Skeletal muscle satellite cell (primary cell): ENCODE results near the gene CCDC71L.

Experiments used
- H3K27me3 ChIP-seq: 2 replicates; pipeline ENCODE4 v1.7.0; 2013; ENCODE audit warnings: low read length; ENCODE audit not compliant: control insufficient read depth, insufficient read depth
- H3K36me3 ChIP-seq: 2 replicates; pipeline ENCODE4 v1.7.0; 2013; ENCODE audit warnings: mild to moderate bottlenecking, control low read depth, low read length; ENCODE audit not compliant: insufficient read depth
- H3K4me1 ChIP-seq: 2 replicates; pipeline ENCODE4 v1.7.0; 2013; ENCODE audit warnings: low read length; ENCODE audit not compliant: control insufficient read depth, insufficient read depth
- H3K4me2 ChIP-seq: 2 replicates; pipeline ENCODE4 v1.7.0; 2013; ENCODE audit warnings: mild to moderate bottlenecking, low read length
- H3K4me3 ChIP-seq: 2 replicates; pipeline ENCODE4 v1.7.0; 2013; ENCODE audit warnings: low read length
- H3K9ac ChIP-seq: 2 replicates; pipeline ENCODE4 v1.7.0; 2013; ENCODE audit warnings: mild to moderate bottlenecking, low read depth, low read length, moderate library complexity
- H3K9me3 ChIP-seq: replicated peaks from 2 replicates; pipeline ENCODE4 v1.7.0; 2013; ENCODE audit warnings: mild to moderate bottlenecking, control low read depth, low read length

CCDC71L gene

DNA sequence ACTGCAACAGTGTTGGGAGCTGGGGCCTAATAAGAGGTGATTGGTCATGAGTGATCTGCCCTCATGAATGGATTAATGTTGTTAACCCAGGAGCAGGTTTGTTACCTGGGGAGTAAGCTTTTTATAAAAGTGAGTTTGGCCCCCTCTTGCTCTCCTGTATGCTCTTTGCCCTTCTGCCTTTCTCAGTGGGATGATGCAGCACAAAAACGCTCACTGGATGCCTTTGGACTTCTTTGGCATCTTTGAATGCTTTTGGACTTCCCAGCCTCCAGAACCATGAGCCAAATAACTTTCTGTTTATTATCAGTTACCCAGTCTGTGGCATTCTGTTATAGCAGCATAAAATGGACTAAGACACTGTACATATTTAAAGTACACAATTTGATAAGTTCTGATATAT, 48.5 kb downstream of the CCDC71L start:
- H3K4me2 ChIP-seq, result no peak overlapping the region
- no peaks in the 10 kb centered on the region for H3K9me3 ChIP-seq
- no peak overlapping the region for H3K9ac ChIP-seq
- H3K27me3 ChIP-seq, result no peaks in the 10 kb centered on the region
- no peaks in the 10 kb centered on the region for H3K36me3 ChIP-seq
- peaks cover 73% of the 10 kb centered on the region for H3K4me1 ChIP-seq
- no peak overlapping the region for H3K4me3 ChIP-seq

DNA sequence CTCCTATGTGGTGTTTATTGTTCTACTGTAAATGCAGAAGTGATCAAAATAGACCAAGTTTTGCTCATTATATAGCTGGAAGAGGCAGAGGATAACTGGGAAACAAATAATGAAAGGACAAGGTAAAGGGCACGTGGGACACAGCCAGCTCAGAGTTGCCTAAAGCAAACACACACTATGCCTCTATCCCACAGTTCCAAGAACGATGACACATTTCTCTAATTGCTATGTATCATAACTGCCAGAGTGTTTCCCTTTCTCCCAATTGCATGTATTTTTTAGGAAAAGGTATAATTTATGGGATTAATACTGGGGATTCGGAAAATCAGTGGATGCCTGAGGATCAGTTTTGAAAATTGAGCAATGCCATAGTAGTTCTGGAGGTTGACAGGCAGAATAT, 49.0 kb downstream of the CCDC71L start:
- Histone ChIP-seq H3K9me3 (no peaks in the 10 kb centered on the region), H3K4me1 (peaks cover 72% of the 10 kb centered on the region), H3K9ac (no peak overlapping the region), H3K36me3 (no peaks in the 10 kb centered on the region), H3K27me3 (no peaks in the 10 kb centered on the region), H3K4me2 (no peak overlapping the region), H3K4me3 (no peak overlapping the region)

DNA sequence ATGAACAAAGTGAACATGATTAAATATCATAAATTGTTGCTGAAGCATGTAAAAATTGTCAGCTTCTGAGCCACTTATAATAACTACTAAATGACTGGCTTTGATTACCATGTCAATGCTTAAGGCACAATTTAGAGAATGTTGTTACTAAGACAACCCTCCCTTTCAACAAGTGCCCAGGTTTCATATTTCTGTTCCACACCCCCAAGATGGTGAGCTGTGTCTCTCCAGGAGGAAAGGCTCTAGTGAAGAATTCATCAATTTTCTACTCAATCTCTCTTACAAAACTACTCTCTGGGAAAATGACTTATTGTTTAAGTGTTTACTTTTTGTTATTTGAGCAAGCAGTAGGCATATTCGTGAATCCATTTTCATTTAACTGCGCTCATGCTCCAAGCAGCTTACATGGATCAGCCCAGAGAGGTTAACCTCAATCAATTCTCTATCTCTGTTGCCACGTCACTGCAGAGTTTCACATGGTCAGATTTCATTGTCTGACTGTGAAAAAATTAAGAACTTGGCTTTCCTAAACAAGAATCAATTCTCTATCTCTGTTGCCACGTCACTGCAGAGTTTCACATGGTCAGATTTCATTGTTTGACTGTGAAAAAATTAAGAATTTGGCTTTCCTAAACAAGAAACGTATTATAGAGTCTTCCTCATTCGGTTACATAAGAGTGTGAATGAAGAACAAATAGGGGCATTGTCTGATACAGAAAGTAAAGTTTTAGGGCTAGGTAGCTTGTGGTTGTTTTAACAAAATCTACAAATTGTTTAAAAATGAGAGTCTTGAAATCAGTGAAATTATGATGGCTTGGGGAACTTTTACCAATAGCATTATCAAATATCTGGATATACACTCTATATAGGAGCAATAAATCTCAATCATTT, 49.7 kb downstream of the CCDC71L start:
- H3K9ac ChIP-seq, result no peak overlapping the region
- H3K27me3 ChIP-seq, result no peaks in the 10 kb centered on the region
- H3K4me2 ChIP-seq, result peak overlapping the region; percentile 0
- H3K9me3 ChIP-seq, result no peaks in the 10 kb centered on the region
- H3K4me1 ChIP-seq, result peaks cover 67% of the 10 kb centered on the region
- no peak overlapping the region for H3K4me3 ChIP-seq
- no peaks in the 10 kb centered on the region for H3K36me3 ChIP-seq

DNA sequence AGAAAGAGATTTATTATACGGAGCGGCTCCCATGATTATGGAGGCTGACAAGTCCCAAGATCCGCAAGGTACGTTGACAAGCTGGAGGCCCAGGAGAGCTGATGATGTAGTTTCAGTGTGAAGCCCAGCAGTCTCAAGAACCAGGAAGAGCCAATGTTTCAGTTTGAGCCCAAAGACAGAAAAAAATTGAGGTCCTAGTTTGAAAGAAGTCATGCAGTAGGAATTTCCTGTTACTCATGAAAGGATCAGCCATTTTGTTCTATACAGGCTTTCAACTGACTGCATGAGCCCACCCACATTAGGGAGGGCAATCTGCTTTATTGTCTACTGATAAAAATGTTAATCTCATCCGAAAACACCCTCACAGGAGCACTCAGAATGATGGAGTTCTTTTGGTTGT, 51.5 kb downstream of the CCDC71L start:
- Histone ChIP-seq H3K9ac (peak overlapping the region; percentile 45), H3K27me3 (no peaks in the 10 kb centered on the region), H3K36me3 (no peaks in the 10 kb centered on the region), H3K4me2 (peak overlapping the region; percentile 26), H3K4me3 (no peak overlapping the region), H3K4me1 (peaks cover 50% of the 10 kb centered on the region), H3K9me3 (no peaks in the 10 kb centered on the region)

DNA sequence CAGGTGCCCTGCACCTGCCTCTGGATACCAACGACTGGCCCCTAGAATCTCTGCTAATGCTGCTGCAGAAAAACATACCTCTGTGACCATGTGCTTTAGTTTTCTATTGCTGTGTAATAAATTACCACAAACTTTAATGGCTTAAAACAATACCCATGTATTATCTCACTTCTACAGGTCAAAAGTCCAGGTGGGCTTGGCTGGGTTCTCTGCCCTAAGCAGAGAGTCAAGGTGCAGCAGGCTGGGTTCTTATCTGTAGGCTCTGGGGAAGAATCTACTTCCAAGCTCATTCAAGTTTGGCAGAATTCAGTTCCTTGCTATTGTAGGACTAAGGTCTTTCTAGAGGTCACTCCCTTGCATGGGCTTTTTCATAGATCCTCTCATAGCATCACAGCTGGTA, 52.3 kb downstream of the CCDC71L start:
- Histone ChIP-seq H3K9ac (peak overlapping the region; percentile 45), H3K4me2 (peak overlapping the region; percentile 26), H3K4me3 (no peak overlapping the region), H3K9me3 (no peaks in the 10 kb centered on the region), H3K4me1 (peaks cover 43% of the 10 kb centered on the region), H3K36me3 (no peaks in the 10 kb centered on the region), H3K27me3 (no peaks in the 10 kb centered on the region)
